Stimulated activated naive CD8-positive, alpha-beta T cell treated with anti-CD3 and anti-CD28 coated beads, Interleukin-15, Interleukin-2, amounts not matched to agents 100 ng/mL and 50 ng/mL, for 24 hours (primary cell): ENCODE data around the gene MAST2.

ENCODE experiments used
- H3K27ac Mint-ChIP-seq: one replicate; pipeline ENCODE4 v1.8.0; 2021; ENCODE audit warnings: mild to moderate bottlenecking, mixed read lengths
- H3K27me3 Mint-ChIP-seq: one replicate; pipeline ENCODE4 v1.8.0; 2021; ENCODE audit warnings: mixed read lengths
- H3K36me3 Mint-ChIP-seq: one replicate; pipeline ENCODE4 v1.8.0; 2021; ENCODE audit warnings: low read depth, mixed read lengths
- H3K4me1 Mint-ChIP-seq: one replicate; pipeline ENCODE4 v1.8.0; 2021; ENCODE audit warnings: low read depth, mixed read lengths
- H3K4me3 Mint-ChIP-seq: one replicate; pipeline ENCODE4 v1.8.0; 2021; ENCODE audit warnings: mild to moderate bottlenecking, mixed read lengths
- H3K9me3 Mint-ChIP-seq: one replicate; pipeline ENCODE4 v1.8.0; 2021; ENCODE audit warnings: mixed read lengths

MAST2 gene

GRCh38 chr1:46064708-46065107 lies 261.3 kb downstream of the MAST2 start:
- no peaks in the 10 kb centered on the region for H3K27me3 Mint-ChIP-seq
- no peak overlapping the region for H3K4me3 Mint-ChIP-seq

DNA sequence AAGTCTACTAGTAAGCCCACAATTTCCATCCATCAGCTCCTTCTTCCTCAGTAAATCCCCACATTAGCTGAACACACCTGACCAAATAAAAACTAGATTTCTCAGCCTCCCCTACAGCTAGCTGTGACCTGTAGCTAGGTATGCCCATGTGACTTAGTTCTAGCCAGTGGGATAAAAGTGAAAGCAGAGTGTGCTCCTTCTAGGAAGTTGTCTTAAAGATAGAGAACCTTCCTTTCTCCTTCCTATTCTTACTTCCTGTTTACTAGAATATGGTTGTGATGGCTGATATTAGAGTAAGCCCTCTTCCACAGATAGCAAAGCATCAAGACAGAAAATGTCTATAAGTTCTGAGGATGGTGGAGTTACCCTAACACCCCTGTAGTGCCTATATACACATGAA lies 262.0 kb downstream of the MAST2 start:
- Mint-ChIP-seq H3K9me3 (no peaks in the 10 kb centered on the region), H3K36me3 (no peaks in the 10 kb centered on the region), H3K4me3 (no peak overlapping the region), H3K27ac (no peak overlapping the region), H3K4me1 (peaks cover 18% of the 10 kb centered on the region), H3K27me3 (no peaks in the 10 kb centered on the region)

More at GRCh38 chr1:46064708-46065107, 261.3 kb downstream of the MAST2 start:
- H3K4me1 Mint-ChIP-seq: peaks cover 18% of the 10 kb centered on the region
- H3K9me3 Mint-ChIP-seq: no peaks in the 10 kb centered on the region
- H3K36me3 Mint-ChIP-seq: no peaks in the 10 kb centered on the region
- H3K27ac Mint-ChIP-seq: no peak overlapping the region

DNA sequence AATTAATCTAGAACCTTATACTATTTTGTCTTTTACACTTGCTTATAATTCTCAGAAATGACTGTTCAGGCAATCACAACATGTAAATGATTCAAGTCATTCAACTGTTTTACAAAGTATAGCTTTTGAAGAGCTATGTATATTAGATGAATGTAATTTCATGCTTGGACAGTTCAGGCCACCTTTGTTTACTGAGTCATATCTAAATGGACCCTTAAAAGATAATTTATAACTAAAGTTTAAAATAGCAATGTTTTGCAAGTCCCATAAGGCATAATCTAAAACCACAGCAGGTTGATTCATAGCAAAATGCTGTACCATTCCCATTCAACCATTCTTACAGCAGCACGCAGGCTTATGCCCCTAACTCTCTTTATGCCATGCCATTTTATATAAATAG lies 264.2 kb downstream of the MAST2 start:
- no peaks in the 10 kb centered on the region for H3K36me3 Mint-ChIP-seq
- H3K27ac Mint-ChIP-seq: no peak overlapping the region
- H3K27me3 Mint-ChIP-seq: no peaks in the 10 kb centered on the region
- no peaks in the 10 kb centered on the region for H3K9me3 Mint-ChIP-seq
- no peak overlapping the region for H3K4me3 Mint-ChIP-seq
- peaks cover 15% of the 10 kb centered on the region for H3K4me1 Mint-ChIP-seq

DNA sequence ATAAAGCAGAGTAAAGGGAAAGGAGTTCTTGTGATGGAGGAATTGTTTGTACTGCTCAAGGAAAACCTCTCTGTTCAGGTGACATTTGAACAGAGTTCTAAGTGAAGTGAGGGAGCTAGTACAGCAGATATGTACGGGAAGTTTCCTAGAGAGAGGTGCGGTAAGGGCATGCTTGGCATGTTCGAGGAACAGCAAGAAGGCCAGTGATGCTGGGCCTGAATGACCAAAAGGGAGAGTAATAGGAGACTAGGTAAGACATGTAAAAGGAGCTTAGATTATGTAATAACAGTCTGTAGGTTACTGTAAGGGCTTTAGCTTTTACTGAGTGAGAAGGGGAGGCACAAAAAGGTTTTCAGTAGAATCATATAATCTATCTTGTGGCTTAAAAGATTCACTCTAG lies 265.1 kb downstream of the MAST2 start:
- H3K27me3 Mint-ChIP-seq: no peaks in the 10 kb centered on the region
- no peaks in the 10 kb centered on the region for H3K36me3 Mint-ChIP-seq
- no peak overlapping the region for H3K4me3 Mint-ChIP-seq
- H3K9me3 Mint-ChIP-seq: no peaks in the 10 kb centered on the region
- H3K4me1 Mint-ChIP-seq: peaks cover 11% of the 10 kb centered on the region
- H3K27ac Mint-ChIP-seq: no peak overlapping the region

DNA sequence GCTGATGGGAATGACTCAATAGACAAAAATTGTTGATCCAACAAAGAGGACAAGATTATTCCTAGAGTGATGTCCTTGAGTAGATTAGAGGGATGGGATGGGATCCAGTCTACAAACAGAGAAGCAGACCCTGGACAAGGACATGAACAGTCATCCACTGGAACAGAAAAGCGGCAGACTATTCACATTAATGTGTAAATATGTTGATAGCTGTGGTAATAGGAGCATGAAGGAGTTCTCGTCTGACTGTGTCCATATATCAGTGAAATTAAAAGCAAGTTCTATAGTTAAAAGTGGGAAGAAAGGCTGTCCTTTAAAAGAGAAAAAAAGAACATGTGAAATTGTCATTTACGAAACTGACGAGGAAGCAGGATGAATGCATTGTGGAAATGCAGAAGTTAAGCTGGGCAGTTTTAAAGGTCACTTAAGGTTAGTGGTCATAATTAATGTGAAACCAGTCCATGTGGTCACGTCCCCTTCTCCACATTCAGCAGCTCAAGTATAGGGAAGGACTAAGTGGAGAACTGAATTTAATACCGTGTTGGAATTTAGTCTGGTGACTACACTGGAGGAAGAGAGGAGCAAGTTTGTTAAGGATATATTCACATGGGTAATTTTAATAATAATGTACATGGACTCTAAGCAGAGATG lies 266.9 kb downstream of the MAST2 start:
- Mint-ChIP-seq H3K36me3 (no peaks in the 10 kb centered on the region), H3K27ac (no peak overlapping the region), H3K27me3 (no peaks in the 10 kb centered on the region), H3K4me3 (no peak overlapping the region), H3K9me3 (no peaks in the 10 kb centered on the region), H3K4me1 (peaks cover 3% of the 10 kb centered on the region)

DNA sequence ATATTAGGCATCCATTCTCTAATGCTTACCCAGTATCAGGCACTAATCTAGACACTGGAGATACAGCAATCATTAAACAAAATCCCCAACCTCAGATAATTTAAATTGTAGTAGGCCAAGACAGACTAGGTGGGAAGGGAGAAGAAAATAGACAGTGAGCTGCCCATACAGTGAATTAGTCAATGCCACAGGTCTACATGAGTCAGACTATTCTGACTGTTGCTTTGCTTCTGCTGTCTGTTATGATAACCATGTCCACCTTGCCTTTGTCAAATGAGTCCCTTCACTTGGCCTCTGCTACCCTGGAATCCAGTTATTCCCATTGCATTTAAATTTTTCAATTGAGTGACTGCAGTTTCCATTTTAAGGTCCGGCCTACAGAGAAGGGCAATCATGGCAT lies 269.6 kb downstream of the MAST2 start:
- no peaks in the 10 kb centered on the region for H3K27me3 Mint-ChIP-seq
- H3K27ac Mint-ChIP-seq: no peak overlapping the region
- peaks cover 3% of the 10 kb centered on the region for H3K36me3 Mint-ChIP-seq
- no peak overlapping the region for H3K4me3 Mint-ChIP-seq
- no peaks in the 10 kb centered on the region for H3K4me1 Mint-ChIP-seq
- no peaks in the 10 kb centered on the region for H3K9me3 Mint-ChIP-seq

- H3K36me3 Mint-ChIP-seq: peaks cover 3% of the 10 kb centered on the region
- H3K27me3 Mint-ChIP-seq: peaks cover 4% of the 10 kb centered on the region
- H3K4me3 Mint-ChIP-seq: no peak overlapping the region
- H3K9me3 Mint-ChIP-seq: no peaks in the 10 kb centered on the region
- no peaks in the 10 kb centered on the region for H3K4me1 Mint-ChIP-seq
- H3K27ac Mint-ChIP-seq: no peak overlapping the region
Measured at GRCh38 chr1:46076343-46076742, 272.9 kb downstream of the MAST2 start.

GRCh38 chr1:46077644-46078043 lies 274.2 kb downstream of the MAST2 start:
- Mint-ChIP-seq H3K9me3 (no peaks in the 10 kb centered on the region), H3K27ac (no peak overlapping the region), H3K36me3 (peaks cover 3% of the 10 kb centered on the region), H3K4me3 (no peak overlapping the region), H3K27me3 (peaks cover 4% of the 10 kb centered on the region), H3K4me1 (no peaks in the 10 kb centered on the region)

GRCh38 chr1:46080257-46080656 lies 276.8 kb downstream of the MAST2 start:
- Mint-ChIP-seq H3K4me1 (no peaks in the 10 kb centered on the region), H3K4me3 (no peak overlapping the region), H3K36me3 (peaks cover 3% of the 10 kb centered on the region), H3K27ac (no peak overlapping the region), H3K27me3 (peaks cover 4% of the 10 kb centered on the region), H3K9me3 (no peaks in the 10 kb centered on the region)

DNA sequence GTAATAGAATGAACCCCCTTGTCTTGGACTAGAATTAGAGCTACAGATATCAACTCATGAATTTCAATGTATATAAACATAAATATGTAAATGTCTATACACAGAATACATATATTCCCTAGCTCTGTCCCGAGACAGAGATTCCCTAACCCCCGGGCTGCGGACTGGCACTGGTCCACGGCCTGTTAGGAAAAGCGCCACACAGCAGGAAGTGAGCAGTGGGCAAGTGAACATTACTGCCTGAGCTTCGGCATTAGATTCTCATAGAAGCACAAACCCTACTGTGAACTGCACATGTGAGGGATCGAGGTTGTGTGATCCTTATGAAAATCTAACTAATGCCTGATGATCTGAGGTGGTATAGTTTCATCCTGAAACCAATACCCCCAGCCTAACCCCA lies 277.8 kb downstream of the MAST2 start:
- Mint-ChIP-seq H3K27me3 (peaks cover 4% of the 10 kb centered on the region), H3K27ac (no peak overlapping the region), H3K4me1 (no peaks in the 10 kb centered on the region), H3K4me3 (no peak overlapping the region), H3K9me3 (no peaks in the 10 kb centered on the region), H3K36me3 (peaks cover under 1% of the 10 kb centered on the region)

DNA sequence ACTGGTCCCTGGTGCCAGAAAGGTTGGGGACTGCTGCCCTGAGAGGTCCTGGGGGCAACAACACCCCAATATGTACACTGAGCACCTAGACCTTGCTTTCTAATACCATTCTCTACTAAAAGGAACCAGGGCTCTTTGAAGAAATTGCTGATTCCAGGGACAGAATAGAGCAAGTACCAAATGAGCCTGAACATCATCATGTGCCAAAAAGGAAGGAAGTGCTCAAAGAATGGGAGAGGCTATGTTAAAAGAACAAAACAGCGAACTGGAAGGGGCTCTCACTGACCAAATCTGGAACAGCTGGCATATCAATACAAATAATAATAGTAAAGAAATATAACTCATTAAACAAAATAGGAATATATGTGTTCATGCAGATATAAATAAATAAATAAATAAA lies 278.2 kb downstream of the MAST2 start:
- no peak overlapping the region for H3K4me3 Mint-ChIP-seq
- H3K36me3 Mint-ChIP-seq: no peaks in the 10 kb centered on the region
- H3K27me3 Mint-ChIP-seq: peaks cover 4% of the 10 kb centered on the region
- H3K27ac Mint-ChIP-seq: no peak overlapping the region
- no peaks in the 10 kb centered on the region for H3K9me3 Mint-ChIP-seq
- H3K4me1 Mint-ChIP-seq: no peaks in the 10 kb centered on the region

- Mint-ChIP-seq H3K9me3 (no peaks in the 10 kb centered on the region), H3K4me3 (no peak overlapping the region), H3K36me3 (no peaks in the 10 kb centered on the region), H3K27ac (no peak overlapping the region), H3K4me1 (no peaks in the 10 kb centered on the region), H3K27me3 (peaks cover 4% of the 10 kb centered on the region)
Measured at GRCh38 chr1:46083579-46083978, 280.2 kb downstream of the MAST2 start.

- H3K36me3 Mint-ChIP-seq: no peaks in the 10 kb centered on the region
- H3K4me1 Mint-ChIP-seq: no peaks in the 10 kb centered on the region
- no peak overlapping the region for H3K4me3 Mint-ChIP-seq
- H3K9me3 Mint-ChIP-seq: no peaks in the 10 kb centered on the region
- H3K27me3 Mint-ChIP-seq: no peaks in the 10 kb centered on the region
- H3K27ac Mint-ChIP-seq: no peak overlapping the region
Measured at GRCh38 chr1:46084553-46085451, 281.4 kb downstream of the MAST2 start.
